GM12865 (cell line): ENCODE data around the gene RBM44.
"Not testable (repeated sequence)": the region's sequence is repeated elsewhere in the genome, so short reads cannot be mapped to it uniquely, and the experiment has no call there.

Experiments
- DNase-seq: peaks from one replicate; pipeline ENCODE4 v3.0.0; 2010; ENCODE audit warnings: low read depth
- H3K4me3 ChIP-seq: 2 replicates; pipeline ENCODE4 v1.5.1; 2011; ENCODE audit warnings: mild to moderate bottlenecking, low read depth, low read length, control low read depth
- TF ChIP-seq, protein P1 (sequence below): IDR thresholded peaks from 2 replicates; pipeline ENCODE4 v1.5.1; 2011; ENCODE audit warnings: low read length, control low read depth, low read depth, inconsistent platforms; ENCODE audit not compliant: insufficient read depth; ENCODE audit errors: missing control alignments

RBM44 gene

DNA sequence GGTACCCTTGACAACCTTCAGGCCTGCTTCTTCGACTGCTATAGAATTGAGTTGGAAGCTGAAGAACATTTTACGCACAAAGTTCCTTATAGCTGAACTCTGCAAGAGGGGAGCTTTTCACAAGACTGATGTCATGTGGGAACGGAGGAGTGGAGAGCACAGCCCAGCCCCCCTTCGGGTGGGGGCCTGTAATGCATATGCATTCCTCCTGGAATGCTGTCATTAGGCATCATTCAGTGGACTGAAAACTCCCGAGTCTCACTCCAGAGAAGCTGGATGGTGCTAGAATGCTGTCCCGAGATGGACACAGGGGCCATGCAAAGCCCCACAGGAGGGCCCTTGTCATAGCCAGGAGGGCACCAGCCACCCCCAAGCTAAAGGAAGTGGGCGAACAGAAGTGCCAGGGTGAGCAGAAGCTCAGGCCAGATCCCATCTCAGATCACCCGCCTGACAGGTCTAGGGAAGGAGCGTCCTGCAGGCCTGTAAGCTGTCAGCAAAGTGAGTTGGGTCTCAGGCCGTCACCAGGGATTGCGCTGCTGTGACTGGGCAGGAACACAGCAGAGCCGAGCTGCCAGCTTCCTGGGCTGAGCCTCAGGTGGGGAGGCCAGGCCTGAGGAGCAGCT lies 43.8 kb upstream of the RBM44 start:
- DNase-seq: no peak

DNA sequence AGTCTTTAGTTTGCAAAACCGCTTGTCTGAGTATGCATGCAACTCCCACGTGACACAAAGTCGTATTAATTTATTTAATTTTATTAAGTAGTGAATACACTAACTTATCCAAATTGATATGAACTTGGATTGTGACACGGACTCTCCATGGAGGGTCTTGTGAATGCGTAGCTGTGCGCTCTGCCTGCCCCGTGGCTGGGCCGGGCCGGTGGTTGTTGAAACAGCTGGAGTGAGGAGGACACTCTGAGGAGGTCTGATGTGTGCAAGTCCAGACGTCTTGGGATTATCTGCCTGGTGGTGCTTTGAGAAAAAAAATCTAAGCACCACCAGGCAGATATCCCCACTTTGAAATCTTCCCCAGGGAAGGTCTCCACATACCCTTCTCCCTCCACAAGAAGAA lies 41.0 kb upstream of the RBM44 start:
- TF ChIP-seq, protein P1, sequence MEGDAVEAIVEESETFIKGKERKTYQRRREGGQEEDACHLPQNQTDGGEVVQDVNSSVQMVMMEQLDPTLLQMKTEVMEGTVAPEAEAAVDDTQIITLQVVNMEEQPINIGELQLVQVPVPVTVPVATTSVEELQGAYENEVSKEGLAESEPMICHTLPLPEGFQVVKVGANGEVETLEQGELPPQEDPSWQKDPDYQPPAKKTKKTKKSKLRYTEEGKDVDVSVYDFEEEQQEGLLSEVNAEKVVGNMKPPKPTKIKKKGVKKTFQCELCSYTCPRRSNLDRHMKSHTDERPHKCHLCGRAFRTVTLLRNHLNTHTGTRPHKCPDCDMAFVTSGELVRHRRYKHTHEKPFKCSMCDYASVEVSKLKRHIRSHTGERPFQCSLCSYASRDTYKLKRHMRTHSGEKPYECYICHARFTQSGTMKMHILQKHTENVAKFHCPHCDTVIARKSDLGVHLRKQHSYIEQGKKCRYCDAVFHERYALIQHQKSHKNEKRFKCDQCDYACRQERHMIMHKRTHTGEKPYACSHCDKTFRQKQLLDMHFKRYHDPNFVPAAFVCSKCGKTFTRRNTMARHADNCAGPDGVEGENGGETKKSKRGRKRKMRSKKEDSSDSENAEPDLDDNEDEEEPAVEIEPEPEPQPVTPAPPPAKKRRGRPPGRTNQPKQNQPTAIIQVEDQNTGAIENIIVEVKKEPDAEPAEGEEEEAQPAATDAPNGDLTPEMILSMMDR: no peak
- no peak for DNase-seq
- H3K4me3 ChIP-seq: no peak overlapping the region

More for the DNA sequence above, 43.8 kb upstream of the RBM44 start:
- H3K4me3 ChIP-seq: no peak overlapping the region
- TF ChIP-seq, protein P1: no peak

DNA sequence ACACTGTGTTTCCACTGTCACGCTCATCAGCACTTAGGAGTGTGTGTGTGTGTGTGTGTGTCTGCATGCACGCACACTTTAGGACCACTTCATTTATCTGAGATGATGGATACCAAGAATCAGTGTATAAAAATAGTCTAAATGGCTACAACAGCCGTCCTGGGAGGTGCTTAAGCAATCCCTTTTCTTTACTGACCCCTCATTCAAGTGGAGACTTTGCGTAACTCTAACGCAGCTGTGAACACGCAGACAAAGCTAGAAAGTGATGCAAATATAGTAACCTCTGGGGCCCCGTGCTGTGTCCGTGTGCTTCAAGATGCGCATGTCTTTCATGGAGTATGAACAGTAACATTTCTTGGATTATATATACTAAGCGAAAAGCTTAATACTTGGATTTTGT lies 40.4 kb upstream of the RBM44 start:
- no peak for DNase-seq

DNA sequence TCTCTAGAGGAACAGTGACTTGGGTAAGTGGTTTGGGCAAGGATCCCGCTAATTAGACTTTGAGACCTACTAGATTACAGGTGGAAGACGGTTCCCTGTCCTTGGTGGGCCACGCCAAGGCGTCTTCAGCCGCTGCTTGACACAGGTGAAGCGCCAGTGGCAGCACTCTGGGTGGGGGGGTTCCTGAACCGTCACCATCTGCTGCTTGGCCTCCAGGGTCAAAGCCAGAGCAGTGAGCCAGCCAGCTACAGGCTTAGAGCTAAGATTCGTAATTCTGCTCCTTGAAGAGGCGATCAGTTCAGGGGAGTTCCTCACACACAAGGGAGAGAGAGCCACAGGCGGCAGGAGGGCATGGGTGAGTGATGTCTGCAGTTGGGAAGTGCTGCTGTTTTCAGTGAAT lies 39.4 kb upstream of the RBM44 start:
- H3K4me3 ChIP-seq: no peak overlapping the region
- no peak for DNase-seq
- TF ChIP-seq, protein P1: no peak

More for the DNA sequence above, 40.4 kb upstream of the RBM44 start:
- no peak overlapping the region for H3K4me3 ChIP-seq
- TF ChIP-seq, protein P1: no peak

DNA sequence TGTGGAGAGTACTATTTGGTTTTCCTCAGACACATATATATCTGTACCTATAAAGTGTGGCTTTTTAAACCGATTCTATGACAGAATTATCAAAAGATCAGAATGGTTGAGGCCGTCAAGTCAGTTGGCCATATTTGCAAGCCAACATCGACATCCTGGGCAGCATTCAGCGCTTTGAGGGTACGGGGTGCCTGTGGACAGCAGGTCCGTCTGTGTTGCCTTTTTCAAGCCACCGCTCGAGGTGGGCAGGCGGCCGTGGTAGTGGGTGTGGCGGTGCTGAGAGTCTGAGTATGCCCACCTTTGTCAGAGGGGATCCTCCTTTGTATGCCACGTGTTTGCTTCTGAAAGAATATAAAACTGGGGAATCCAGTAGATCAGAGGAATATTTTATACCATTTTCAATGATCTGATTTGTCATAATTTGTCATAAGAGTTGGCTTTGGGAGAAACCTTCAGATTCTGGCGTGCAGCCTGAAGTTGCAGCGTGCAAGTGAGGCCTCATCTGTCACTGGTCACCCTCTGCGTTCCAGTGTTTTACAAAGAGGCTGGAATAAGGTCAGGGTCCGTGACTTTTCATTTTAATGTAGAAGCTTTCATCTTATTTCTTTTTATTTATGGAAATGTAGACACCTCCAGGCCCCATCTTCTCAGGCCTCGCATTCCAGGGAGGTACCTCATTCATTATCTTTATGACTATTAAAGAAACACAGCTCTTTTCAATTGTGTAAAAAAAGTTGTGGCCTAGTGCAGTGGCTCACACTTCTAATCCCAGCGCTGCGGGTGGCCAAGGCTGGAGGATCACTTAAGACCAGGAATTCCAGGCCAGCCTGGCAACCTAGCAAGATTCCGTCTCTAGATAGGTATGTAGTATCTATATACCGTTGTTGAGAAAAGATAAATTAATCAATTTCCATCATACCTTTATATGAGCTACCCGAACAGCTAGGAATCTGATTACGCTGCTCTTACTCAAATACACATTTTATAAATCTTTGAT lies 37.8 kb upstream of the RBM44 start:
- no peak overlapping the region for H3K4me3 ChIP-seq
- no peak for DNase-seq
- TF ChIP-seq, protein P1: no peak

DNA sequence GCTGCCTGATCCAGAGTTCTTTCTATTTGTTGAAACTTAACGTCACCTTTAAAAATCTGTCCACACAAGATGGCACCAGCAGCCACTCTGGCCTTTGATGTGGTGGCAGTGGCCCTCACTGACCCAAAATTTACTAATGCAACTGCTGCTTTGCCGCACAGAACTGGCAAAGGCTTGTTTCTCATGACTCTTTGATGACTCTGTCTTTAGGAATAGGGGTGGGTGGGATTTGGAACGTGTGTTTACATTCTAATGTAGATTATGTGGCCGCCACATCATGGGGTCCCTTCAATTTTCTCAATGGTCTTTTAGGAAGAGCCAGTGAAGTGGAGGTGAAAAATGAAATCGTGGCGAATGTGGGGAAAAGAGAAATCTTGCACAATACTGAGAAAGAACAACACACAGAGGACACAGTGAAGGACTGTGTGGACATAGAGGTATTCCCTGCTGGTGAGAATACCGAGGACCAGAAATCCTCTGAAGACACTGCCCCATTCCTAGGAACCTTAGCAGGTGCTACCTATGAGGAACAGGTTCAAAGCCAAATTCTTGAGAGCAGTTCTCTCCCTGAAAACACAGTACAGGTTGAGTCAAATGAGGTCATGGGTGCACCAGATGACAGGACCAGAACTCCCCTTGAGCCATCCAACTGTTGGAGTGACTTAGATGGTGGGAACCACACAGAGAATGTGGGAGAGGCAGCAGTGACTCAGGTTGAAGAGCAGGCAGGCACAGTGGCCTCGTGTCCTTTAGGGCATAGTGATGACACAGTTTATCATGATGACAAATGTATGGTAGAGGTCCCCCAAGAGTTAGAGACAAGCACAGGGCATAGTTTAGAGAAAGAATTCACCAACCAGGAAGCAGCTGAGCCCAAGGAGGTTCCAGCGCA lies 36.0 kb upstream of the RBM44 start:
- DNase-seq, H3K4me3 ChIP-seq: not testable (repeated sequence)
